GM12801 (cell line): Measurements from ENCODE around the gene PRPS2.

Experiments
- CTCF ChIP-seq: IDR thresholded peaks from one replicate; pipeline ENCODE4 v1.5.1; 2011; ENCODE audit warnings: control low read depth; ENCODE audit not compliant: insufficient read length; ENCODE audit errors: extremely low read depth

The PRPS2 gene

GRCh38 chrX:12768491-12768890 is 22.7 kb upstream of the PRPS2 start:
- TF ChIP-seq CTCF, result no peak

DNA sequence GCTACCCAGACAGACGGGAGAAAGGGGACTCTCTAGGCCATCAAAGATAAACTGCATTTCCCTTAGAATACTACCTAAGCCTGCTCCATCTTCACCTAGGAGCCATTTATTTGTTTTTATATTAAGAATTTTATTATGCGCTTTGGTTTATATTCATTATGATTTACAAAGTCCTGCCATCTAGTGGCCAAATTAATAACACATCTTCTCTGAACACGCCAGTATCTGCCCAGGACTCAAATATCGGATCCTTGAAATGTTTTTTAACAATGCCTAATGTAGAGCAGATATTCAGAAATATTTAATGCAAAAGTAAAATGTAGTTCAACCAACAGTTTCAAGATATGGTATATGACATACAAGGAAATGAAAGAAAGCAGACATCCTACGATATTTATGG is 20.8 kb upstream of the PRPS2 start:
- TF ChIP-seq CTCF, result no peak

GRCh38 chrX:12771445-12772069 is 19.7 kb upstream of the PRPS2 start:
- TF ChIP-seq CTCF, result no peak

GRCh38 chrX:12777670-12778069 is 13.5 kb upstream of the PRPS2 start:
- TF ChIP-seq CTCF, result no peak

- TF ChIP-seq CTCF, result no peak
Measured at GRCh38 chrX:12779534-12779933, 11.7 kb upstream of the PRPS2 start.

DNA sequence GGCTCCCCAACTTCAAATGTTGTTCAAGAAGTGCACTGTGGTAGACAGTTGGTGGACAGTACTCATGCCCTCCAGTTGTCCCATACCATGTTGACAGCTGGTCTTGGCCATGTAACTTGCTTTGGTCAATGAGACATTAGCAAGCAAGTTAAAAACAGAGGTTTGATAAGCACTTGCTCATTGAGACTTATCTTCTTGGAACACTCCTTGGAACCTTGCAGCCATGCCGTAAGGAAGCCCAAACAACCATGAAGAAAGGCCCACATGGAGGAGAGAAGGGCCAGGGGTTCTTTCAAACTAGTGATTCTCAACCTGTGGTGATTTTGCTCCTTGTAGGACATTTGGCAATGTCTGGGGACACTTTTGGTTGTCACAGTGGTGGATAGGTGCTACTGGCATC is 2.6 kb upstream of the PRPS2 start:
- TF ChIP-seq CTCF, result no peak

GRCh38 chrX:12789976-12790375 is 1.2 kb upstream of the PRPS2 start:
- TF ChIP-seq CTCF, result no peak
